ENCODE results near the gene ABCA13. TPM values are rescaled to one million over a fixed set of nuclear protein-coding genes. Genes with fewer than 3 reads are reported as not detected.

The ABCA13 gene, protein sequence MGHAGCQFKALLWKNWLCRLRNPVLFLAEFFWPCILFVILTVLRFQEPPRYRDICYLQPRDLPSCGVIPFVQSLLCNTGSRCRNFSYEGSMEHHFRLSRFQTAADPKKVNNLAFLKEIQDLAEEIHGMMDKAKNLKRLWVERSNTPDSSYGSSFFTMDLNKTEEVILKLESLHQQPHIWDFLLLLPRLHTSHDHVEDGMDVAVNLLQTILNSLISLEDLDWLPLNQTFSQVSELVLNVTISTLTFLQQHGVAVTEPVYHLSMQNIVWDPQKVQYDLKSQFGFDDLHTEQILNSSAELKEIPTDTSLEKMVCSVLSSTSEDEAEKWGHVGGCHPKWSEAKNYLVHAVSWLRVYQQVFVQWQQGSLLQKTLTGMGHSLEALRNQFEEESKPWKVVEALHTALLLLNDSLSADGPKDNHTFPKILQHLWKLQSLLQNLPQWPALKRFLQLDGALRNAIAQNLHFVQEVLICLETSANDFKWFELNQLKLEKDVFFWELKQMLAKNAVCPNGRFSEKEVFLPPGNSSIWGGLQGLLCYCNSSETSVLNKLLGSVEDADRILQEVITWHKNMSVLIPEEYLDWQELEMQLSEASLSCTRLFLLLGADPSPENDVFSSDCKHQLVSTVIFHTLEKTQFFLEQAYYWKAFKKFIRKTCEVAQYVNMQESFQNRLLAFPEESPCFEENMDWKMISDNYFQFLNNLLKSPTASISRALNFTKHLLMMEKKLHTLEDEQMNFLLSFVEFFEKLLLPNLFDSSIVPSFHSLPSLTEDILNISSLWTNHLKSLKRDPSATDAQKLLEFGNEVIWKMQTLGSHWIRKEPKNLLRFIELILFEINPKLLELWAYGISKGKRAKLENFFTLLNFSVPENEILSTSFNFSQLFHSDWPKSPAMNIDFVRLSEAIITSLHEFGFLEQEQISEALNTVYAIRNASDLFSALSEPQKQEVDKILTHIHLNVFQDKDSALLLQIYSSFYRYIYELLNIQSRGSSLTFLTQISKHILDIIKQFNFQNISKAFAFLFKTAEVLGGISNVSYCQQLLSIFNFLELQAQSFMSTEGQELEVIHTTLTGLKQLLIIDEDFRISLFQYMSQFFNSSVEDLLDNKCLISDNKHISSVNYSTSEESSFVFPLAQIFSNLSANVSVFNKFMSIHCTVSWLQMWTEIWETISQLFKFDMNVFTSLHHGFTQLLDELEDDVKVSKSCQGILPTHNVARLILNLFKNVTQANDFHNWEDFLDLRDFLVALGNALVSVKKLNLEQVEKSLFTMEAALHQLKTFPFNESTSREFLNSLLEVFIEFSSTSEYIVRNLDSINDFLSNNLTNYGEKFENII (N-terminal part only)
- total RNA-seq (0.21 and 0.46 TPM in 2 replicates), polyA plus RNA-seq (0.50 TPM in 1 of 2 replicates, not detected in the other)

DNA sequence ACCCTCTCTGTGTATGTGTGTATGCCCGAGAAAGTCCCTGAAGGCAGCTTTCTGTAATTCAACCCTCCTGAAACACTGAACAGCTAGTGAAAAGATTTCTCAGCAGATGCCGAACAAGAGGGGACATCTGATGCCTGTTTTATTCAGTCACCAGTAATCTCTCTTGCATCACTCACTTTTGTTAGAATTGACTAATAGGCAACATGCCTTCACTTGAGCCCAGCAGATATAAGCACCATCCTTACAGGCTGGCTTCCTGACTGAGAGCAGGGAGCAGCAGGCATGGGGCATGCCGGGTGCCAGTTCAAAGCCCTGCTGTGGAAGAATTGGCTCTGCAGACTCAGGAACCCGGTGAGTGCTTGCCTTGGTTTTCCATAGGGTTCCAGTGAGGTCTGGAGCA lies at the start of gene ABCA13:
ABCA13 (plus strand) TSS at position 257 of the 400 bp plus-strand sequence; CDS start at position 283, 26 bp downstream.
- no peak within 1 kb of the TSS for H3K4me3 ChIP-seq
- H3K27me3 ChIP-seq: no peaks in the 10 kb centered on the region
- no peak for DNase-seq (ENCODE audit: low read depth in 1 of 2, low spot score in 1 of 2)
- no peak within 1 kb of the TSS for H3K27ac ChIP-seq
- TF ChIP-seq, protein P1, sequence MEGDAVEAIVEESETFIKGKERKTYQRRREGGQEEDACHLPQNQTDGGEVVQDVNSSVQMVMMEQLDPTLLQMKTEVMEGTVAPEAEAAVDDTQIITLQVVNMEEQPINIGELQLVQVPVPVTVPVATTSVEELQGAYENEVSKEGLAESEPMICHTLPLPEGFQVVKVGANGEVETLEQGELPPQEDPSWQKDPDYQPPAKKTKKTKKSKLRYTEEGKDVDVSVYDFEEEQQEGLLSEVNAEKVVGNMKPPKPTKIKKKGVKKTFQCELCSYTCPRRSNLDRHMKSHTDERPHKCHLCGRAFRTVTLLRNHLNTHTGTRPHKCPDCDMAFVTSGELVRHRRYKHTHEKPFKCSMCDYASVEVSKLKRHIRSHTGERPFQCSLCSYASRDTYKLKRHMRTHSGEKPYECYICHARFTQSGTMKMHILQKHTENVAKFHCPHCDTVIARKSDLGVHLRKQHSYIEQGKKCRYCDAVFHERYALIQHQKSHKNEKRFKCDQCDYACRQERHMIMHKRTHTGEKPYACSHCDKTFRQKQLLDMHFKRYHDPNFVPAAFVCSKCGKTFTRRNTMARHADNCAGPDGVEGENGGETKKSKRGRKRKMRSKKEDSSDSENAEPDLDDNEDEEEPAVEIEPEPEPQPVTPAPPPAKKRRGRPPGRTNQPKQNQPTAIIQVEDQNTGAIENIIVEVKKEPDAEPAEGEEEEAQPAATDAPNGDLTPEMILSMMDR (IDR thresholded peaks at IDR 0.05; ENCODE audit: low read depth, low read length): no peak
- H3K36me3 ChIP-seq: no peaks in the 10 kb centered on the region
- no peaks in the 10 kb centered on the region for H3K9me3 ChIP-seq (ENCODE audit: low read depth)
- H3K4me1 ChIP-seq (ENCODE audit: low read depth): no peaks in the 10 kb centered on the region

DNA sequence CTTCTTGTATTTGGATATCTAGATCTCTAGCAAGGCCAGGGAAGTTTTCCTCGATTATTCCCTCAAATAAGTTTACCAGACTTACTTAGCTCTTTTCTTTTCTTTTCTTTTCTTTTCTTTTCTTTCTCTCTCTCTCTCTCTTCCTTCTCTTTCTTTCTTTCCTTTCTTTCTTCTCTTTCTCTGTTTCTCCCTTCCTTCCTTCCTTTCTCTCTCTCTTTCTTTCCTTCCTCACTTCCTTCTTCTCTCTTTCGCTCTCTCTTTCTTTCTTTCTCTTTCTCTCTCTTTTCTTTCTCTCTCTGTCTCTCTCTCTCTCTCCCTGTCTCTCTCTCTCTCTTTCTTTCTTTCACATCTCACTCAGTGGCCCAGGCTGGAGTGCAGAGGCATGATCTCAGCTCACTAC lies 45.2 kb upstream of the ABCA13 start:
- H3K27ac ChIP-seq: no peak overlapping the region
- DNase-seq (ENCODE audit: low read depth in 1 of 2, low spot score in 1 of 2): no peak
- TF ChIP-seq, protein P1 (IDR thresholded peaks at IDR 0.05; ENCODE audit: low read depth, low read length): no peak
- H3K36me3 ChIP-seq: no peaks in the 10 kb centered on the region
- no peak overlapping the region for H3K4me3 ChIP-seq
- no peaks in the 10 kb centered on the region for H3K4me1 ChIP-seq (ENCODE audit: low read depth)
- H3K9me3 ChIP-seq (ENCODE audit: low read depth): no peaks in the 10 kb centered on the region
- H3K27me3 ChIP-seq: no peaks in the 10 kb centered on the region

DNA sequence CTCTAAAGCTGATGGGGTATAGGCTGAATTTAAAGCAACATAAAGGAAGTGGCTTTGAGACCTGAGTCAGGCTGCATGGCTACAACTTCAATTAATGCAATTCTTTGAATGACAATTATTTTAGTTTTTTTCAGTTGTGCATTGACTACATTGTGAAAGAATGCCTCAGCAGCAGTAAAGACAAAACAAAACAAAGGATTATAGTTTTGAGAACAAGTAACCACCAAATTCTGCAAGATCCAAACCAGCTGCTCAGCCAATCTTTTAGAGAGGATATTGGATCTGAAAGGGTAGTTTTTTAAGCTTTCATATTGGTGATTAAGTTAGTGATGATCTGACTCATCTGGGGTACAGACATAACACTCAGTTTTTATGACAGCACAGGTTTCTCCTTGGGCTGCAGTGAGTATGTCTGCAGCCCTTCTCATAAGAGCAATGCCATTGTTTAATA lies 40.6 kb upstream of the ABCA13 start:
- Histone ChIP-seq H3K27ac (no peak overlapping the region), H3K27me3 (no peaks in the 10 kb centered on the region), H3K36me3 (no peaks in the 10 kb centered on the region), H3K4me3 (no peak overlapping the region), H3K4me1 (ENCODE audit: low read depth) (no peaks in the 10 kb centered on the region), H3K9me3 (ENCODE audit: low read depth) (no peaks in the 10 kb centered on the region)
- TF ChIP-seq, protein P1 (IDR thresholded peaks at IDR 0.05; ENCODE audit: low read depth, low read length): no peak
- DNase-seq (ENCODE audit: low read depth in 1 of 2, low spot score in 1 of 2): no peak

DNA sequence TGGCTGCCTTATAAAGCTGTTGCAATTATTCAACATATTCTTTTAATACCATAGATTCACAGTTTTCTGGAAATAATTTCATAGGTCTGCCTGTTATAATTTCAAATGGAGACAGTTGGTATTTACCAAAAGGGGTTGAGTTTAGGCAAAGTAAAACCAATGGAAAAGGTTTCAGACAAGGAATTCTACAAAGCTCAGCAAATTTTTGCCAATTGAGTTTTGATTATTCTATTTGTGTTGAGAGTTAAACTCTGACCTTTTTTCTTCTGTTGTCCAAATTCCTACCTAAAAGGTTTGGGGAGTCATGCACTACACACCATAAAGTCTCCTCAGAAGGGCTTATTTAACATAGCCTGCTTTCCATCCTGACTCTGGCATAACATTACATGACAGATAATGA lies 38.5 kb upstream of the ABCA13 start:
- Histone ChIP-seq H3K4me3 (no peak overlapping the region), H3K4me1 (ENCODE audit: low read depth) (no peaks in the 10 kb centered on the region), H3K27me3 (no peaks in the 10 kb centered on the region), H3K36me3 (no peaks in the 10 kb centered on the region), H3K27ac (no peak overlapping the region), H3K9me3 (ENCODE audit: low read depth) (no peaks in the 10 kb centered on the region)
- no peak for DNase-seq (ENCODE audit: low read depth in 1 of 2, low spot score in 1 of 2)
- TF ChIP-seq, protein P1 (IDR thresholded peaks at IDR 0.05; ENCODE audit: low read depth, low read length): no peak

DNA sequence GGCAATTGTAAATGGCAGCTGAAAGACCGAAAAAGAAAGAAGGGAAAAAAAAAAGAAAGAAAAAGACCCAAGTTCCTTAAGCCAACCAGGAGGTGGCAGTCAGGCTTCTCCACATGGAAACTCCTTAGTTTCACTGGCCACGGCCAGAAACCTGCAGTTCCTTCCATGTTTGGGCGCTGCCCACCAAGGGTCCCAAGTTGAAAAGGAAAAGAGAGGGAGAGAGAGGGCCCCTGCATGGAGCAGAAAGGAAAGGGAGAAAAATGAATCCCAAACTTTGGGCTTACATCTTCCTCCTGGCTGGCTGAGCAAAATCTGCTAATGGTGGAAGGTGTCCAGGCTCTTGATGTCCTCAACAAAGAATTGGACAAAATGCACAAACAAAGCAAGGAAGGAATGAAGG lies 31.8 kb upstream of the ABCA13 start:
- no peaks in the 10 kb centered on the region for H3K9me3 ChIP-seq (ENCODE audit: low read depth)
- no peak overlapping the region for H3K4me3 ChIP-seq
- DNase-seq (ENCODE audit: low read depth in 1 of 2, low spot score in 1 of 2): peak in 1 of 2 donors; percentile 33
- H3K4me1 ChIP-seq (ENCODE audit: low read depth): no peaks in the 10 kb centered on the region
- H3K27ac ChIP-seq: no peak overlapping the region
- no peaks in the 10 kb centered on the region for H3K27me3 ChIP-seq
- no peaks in the 10 kb centered on the region for H3K36me3 ChIP-seq
- TF ChIP-seq, protein P1 (IDR thresholded peaks at IDR 0.05; ENCODE audit: low read depth, low read length): peak; percentile 37

All from cardiac muscle cell (in vitro differentiated cells and primary cell).